Pancreas (tissue), 10 donors: ENCODE data around the gene FADD. TPM values are rescaled to one million over a fixed set of nuclear protein-coding genes. Genes with fewer than 3 reads are reported as not detected.

Source experiments
- ATAC-seq, 4 donors: fragments of 200-7000 bp; cut with Tn5 transposase; one replicate each; pipeline versions ENCODE4 v1.8.0 to v1.9.1; 2020; ENCODE audit warnings: mild to moderate bottlenecking in 4 of 4, moderate library complexity in 4 of 4
- DNase-seq, 6 donors: peaks; one replicate each; pipeline ENCODE4 v3.0.0-alpha.2; 2020
- FAIRE-seq: peaks from 2 replicates; lab custom pipeline; 2012; peaks lifted over from hg19 to GRCh38; lab: Jason Lieb, UNC
- H3K27ac ChIP-seq, 4 donors: fragments of 200-600 bp; sonication (generic); 1 replicate in 3 of 4; 2 replicates in 1 of 4; pipeline versions ENCODE4 v1.5.0 to v1.8.0; 2020
- H3K27me3 ChIP-seq, 4 donors: fragments of 200-600 bp; one replicate each; pipeline ENCODE4 v1.8.0; 2021
- H3K36me3 ChIP-seq, 3 donors: fragments of 200-600 bp; sonication (generic) in 1 of 3; one replicate each; pipeline versions ENCODE4 v1.5.0 to v1.8.0; 2020 to 2021
- H3K4me1 ChIP-seq, 3 donors: fragments of 200-600 bp; one replicate each; pipeline ENCODE4 v1.8.0; 2021
- H3K4me3 ChIP-seq, 4 donors: fragments of 200-600 bp; sonication (generic) in 2 of 4; one replicate each; pipeline versions ENCODE4 v1.5.0 to v1.8.0; 2020 to 2021
- H3K9me3 ChIP-seq, 4 donors: fragments of 200-600 bp; one replicate each; pipeline ENCODE4 v1.8.0; 2021
- WGBS, 2 donors: extraction: QIAGEN DNeasy Blood & Tissue Kit; methylation state at CpG; one replicate each; pipeline ENCODE4 v1.1.7; 2013; 5-methylcytosine and 5-hydroxymethylcytosine counted together
- intact Hi-C, 3 donors: fragments of 100-400 bp; cut with DNase I; formaldehyde crosslinking; loops; one replicate each; pipeline versions ENCODE4 v1.11.1 to v1.14.2; 2022
- polyA plus RNA-seq, 2 donors: library from polyadenylated mRNA; stranded (reverse); fragments of 200-250 nt; gene quantifications; one replicate each; pipeline ENCODE4 v1.2.3, GENCODE V29; 2013
- total RNA-seq, 6 donors: library from RNA; stranded (reverse); fragmentation: NEBNext Ultra II Directional in 4 of 6; extraction: Animal tissue kit (Norgen Biotek cat#: 25700) in 4 of 6; gene quantifications; one replicate each; pipeline versions ENCODE4 v1.2.1 to v1.2.4, GENCODE V29; 2021 to 2023
- TF ChIP-seq, protein P1 (sequence below), 4 donors: fragments of 200-600 bp; sonication (generic) in 3 of 4; IDR thresholded peaks; one replicate each; pipeline versions ENCODE4 v1.5.0 to v1.8.0; 2021; ENCODE audit warnings: antibody characterized with exemption in 4 of 4
- donor health status: healthy with polysubstance abuse.
- donor health status: DM: no; HTN: no; CAD: no; lungs with moderate emphysema.
- donor health status: DM: no; HTN: no; CAD: no.
- donor health status: control.
- donor health status: control.
- donor health status: Bipolar disorder and iron deficiency.
- donor health status: DM: yes; HTN: yes; CAD: no.
- donor health status: DM: no; HTN: no; CAD: no.
- donor health status: DM: no; HTN: no; CAD: no.
- donor health status: DM: yes; HTN: yes; CAD: no.

FADD gene
- total and polyA plus RNA-seq, 8 donors, result 5.1 to 11.6 (median 7.6) TPM

DNA sequence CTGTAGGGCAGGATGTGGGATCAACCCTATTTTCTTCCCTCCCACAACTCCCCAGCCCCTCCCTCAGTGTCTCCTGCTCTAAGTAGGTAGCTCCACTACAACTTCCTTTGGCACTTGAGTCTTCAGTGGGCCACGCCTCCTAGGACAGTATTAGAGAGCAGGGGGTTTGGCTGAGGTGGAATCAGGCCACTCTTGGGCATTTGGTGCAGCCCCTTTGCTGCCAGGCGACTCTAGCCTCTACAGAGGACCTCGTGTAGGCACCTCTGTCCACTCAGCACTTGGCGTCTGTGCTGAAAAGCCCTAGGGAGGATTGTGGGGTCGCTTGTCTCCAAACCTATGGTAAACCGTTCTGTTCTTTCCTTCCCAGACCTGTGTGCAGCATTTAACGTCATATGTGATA, 2.7 kb downstream of the FADD start:
- H3K4me3 ChIP-seq, result no peak overlapping the region
- H3K9me3 ChIP-seq, result no peaks in the 10 kb centered on the region
- DNase-seq (peak in 1 of 6 donors; percentile 21), ATAC-seq (no peak), FAIRE-seq (no peak)
- H3K4me1 ChIP-seq, result peaks cover 7 to 14% (median 7%) of the 10 kb centered on the region in 3 donors
- no peak overlapping the region for H3K27ac ChIP-seq
- WGBS, 2 donors, result 82 to 92% methylated on average over 7 of the region's 7 CpGs
- TF ChIP-seq, protein P1, sequence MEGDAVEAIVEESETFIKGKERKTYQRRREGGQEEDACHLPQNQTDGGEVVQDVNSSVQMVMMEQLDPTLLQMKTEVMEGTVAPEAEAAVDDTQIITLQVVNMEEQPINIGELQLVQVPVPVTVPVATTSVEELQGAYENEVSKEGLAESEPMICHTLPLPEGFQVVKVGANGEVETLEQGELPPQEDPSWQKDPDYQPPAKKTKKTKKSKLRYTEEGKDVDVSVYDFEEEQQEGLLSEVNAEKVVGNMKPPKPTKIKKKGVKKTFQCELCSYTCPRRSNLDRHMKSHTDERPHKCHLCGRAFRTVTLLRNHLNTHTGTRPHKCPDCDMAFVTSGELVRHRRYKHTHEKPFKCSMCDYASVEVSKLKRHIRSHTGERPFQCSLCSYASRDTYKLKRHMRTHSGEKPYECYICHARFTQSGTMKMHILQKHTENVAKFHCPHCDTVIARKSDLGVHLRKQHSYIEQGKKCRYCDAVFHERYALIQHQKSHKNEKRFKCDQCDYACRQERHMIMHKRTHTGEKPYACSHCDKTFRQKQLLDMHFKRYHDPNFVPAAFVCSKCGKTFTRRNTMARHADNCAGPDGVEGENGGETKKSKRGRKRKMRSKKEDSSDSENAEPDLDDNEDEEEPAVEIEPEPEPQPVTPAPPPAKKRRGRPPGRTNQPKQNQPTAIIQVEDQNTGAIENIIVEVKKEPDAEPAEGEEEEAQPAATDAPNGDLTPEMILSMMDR (IDR thresholded peaks at IDR 0.05), result no peak
- intact Hi-C loops, result no loop called here
- H3K36me3 ChIP-seq, result peaks cover 4 to 19% (median 6%) of the 10 kb centered on the region in 3 donors
- H3K27me3 ChIP-seq, result no peaks in the 10 kb centered on the region

DNA sequence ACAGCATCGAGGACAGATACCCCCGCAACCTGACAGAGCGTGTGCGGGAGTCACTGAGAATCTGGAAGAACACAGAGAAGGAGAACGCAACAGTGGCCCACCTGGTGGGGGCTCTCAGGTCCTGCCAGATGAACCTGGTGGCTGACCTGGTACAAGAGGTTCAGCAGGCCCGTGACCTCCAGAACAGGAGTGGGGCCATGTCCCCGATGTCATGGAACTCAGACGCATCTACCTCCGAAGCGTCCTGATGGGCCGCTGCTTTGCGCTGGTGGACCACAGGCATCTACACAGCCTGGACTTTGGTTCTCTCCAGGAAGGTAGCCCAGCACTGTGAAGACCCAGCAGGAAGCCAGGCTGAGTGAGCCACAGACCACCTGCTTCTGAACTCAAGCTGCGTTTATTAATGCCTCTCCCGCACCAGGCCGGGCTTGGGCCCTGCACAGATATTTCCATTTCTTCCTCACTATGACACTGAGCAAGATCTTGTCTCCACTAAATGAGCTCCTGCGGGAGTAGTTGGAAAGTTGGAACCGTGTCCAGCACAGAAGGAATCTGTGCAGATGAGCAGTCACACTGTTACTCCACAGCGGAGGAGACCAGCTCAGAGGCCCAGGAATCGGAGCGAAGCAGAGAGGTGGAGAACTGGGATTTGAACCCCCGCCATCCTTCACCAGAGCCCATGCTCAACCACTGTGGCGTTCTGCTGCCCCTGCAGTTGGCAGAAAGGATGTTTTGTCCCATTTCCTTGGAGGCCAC, 3.3 kb downstream of the FADD start:
- 95 to 96% methylated on average over 22 of the region's 22 CpGs for WGBS, 2 donors
- intact Hi-C loops, result no loop called here
- FAIRE-seq (no peak), DNase-seq (peak in 1 of 6 donors; percentile 45), ATAC-seq (no peak)
- TF ChIP-seq, protein P1 (IDR thresholded peaks at IDR 0.05), result no peak
- no peak overlapping the region for H3K4me3 ChIP-seq
- no peak overlapping the region for H3K27ac ChIP-seq
- H3K9me3 ChIP-seq, result no peaks in the 10 kb centered on the region
- H3K4me1 ChIP-seq, result peaks cover 7 to 14% (median 7%) of the 10 kb centered on the region in 3 donors
- H3K36me3 ChIP-seq, result peaks cover 4 to 19% (median 6%) of the 10 kb centered on the region in 3 donors
- no peaks in the 10 kb centered on the region for H3K27me3 ChIP-seq

DNA sequence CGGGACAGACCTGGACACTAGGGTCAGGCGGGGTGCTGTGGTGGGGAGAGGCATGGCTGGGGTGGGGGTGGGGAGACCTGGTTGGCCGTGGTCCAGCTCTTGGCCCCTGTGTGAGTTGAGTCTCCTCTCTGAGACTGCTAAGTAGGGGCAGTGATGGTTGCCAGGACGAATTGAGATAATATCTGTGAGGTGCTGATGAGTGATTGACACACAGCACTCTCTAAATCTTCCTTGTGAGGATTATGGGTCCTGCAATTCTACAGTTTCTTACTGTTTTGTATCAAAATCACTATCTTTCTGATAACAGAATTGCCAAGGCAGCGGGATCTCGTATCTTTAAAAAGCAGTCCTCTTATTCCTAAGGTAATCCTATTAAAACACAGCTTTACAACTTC, 3.9 kb downstream of the FADD start:
- intact Hi-C loops, result no loop called here
- TF ChIP-seq, protein P1 (IDR thresholded peaks at IDR 0.05), result no peak
- peaks cover 7 to 14% (median 7%) of the 10 kb centered on the region in 3 donors for H3K4me1 ChIP-seq
- DNase-seq, result peak in 1 of 6 donors; percentile 25
- no peak overlapping the region for H3K27ac ChIP-seq
- H3K9me3 ChIP-seq, result no peaks in the 10 kb centered on the region
- FAIRE-seq, result no peak
- 68 to 71% methylated on average over 6 of the region's 6 CpGs for WGBS, 2 donors
- H3K27me3 ChIP-seq, result no peaks in the 10 kb centered on the region
- no peak for ATAC-seq
- peaks cover 4 to 19% (median 6%) of the 10 kb centered on the region in 3 donors for H3K36me3 ChIP-seq
- no peak overlapping the region for H3K4me3 ChIP-seq

DNA sequence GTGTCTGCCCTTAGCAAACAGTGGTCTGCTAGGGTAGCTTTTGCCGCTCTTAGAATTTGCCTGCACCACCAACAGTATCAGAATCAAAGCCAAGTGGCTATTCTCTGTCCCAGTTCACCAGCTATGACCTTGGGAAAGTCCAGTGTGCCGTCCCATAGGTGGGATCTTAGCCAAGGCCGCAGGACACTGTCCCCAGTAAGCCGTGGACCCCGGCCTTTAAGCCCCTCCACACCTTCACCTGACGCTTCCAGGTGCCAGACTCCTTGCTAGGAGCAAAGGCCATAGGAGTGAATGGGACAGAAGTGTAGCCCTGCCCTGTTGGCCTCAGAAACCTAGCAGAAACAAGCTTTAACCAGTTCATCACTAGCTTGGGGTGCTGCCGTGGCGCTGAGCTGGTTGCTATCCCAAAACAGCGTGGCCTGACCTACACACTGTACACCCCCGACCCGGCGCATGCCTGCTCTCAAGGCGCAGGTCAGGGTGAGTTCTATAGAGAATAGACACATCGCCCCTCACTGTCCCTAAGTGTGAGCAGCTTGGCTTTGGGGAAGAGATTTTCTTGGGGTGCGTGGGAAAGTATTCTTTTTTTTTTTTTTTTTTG, 4.5 kb downstream of the FADD start:
- Histone ChIP-seq H3K36me3 (peaks cover 4 to 19% (median 6%) of the 10 kb centered on the region in 3 donors), H3K9me3 (no peaks in the 10 kb centered on the region), H3K27me3 (no peaks in the 10 kb centered on the region), H3K4me1 (peaks cover 7 to 14% (median 7%) of the 10 kb centered on the region in 3 donors), H3K27ac (no peak overlapping the region), H3K4me3 (no peak overlapping the region)
- intact Hi-C loops, result no loop called here
- TF ChIP-seq, protein P1 (IDR thresholded peaks at IDR 0.05), result no peak
- ATAC-seq, result no peak
- WGBS, 2 donors, result 85% methylated on average over 15 of the region's 15 CpGs
- no peak for FAIRE-seq
- DNase-seq, result peak in 1 of 6 donors; percentile 45
